Vagina (tissue), 2 donors: Measurements from ENCODE around the gene GUCY1A2.

Source experiments
- POLR2A ChIP-seq, 2 donors: fragments of 450-650 bp; IDR thresholded peaks; one replicate each; pipeline ENCODE4 v1.6.1; 2017; ENCODE audit warnings: antibody characterized with exemption in 2 of 2, mild to moderate bottlenecking in 2 of 2, moderate library complexity in 2 of 2
- POLR2AphosphoS5 ChIP-seq, 2 donors: sonication (generic); formaldehyde crosslinking; IDR thresholded peaks; one replicate each; pipeline ENCODE4 v1.9.0; 2017; ENCODE audit warnings: antibody characterized with exemption in 2 of 2, mild to moderate bottlenecking in 2 of 2, low read depth in 1 of 2; ENCODE audit not compliant: insufficient read depth in 1 of 2

DNA sequence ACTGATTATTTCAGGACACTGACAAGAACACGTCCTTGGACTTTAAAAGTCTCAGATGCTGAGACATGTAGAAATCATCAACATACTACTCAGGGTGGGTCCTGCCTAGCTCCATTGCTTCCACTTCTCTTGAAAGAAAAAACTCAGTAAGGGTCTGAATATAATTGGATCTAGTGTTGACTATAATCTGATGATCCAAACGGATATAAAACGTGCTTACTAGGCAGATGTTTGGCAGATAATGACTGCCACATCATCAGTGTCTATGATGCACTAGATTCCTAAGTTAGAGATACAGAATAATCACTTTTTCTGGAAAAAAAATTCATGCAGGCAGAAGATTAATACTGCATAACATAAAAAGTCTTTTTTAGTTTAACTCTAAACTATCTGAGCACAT, 21.6 kb downstream of the GUCY1A2 start:
- no peak for TF ChIP-seq POLR2A (IDR thresholded peaks at IDR 0.05)
- TF ChIP-seq POLR2AphosphoS5 (IDR thresholded peaks at IDR 0.05; ENCODE audit: insufficient read depth in 1 of 2, low read depth in 1 of 2) = no peak
